ENCODE measurements around the gene ONECUT1. TPM values are rescaled to one million over a fixed set of nuclear protein-coding genes. Genes with fewer than 3 reads are reported as not detected.

The ONECUT1 gene
- total and polyA plus RNA-seq, 2 donors (not counting 3 experiments of a cell fraction or from before 2014, with no cell fraction given) = not detected

GRCh38 chr15:52717481-52717880 lies 72.7 kb downstream of the ONECUT1 start:
- Histone ChIP-seq H3K79me2 (ENCODE audit: control insufficient read depth, insufficient read depth, low read length) (no peaks in the 10 kb centered on the region), H4K20me1 (replicated peaks; ENCODE audit: control insufficient read depth, extremely low read depth, insufficient read depth, low read length) (no peaks in the 10 kb centered on the region), H3K36me3 (ENCODE audit: control insufficient read depth in 2 of 2, extremely low read depth in 1 of 2, insufficient read depth in 2 of 2, low read length in 2 of 2) (no peaks in the 10 kb centered on the region), H3K9me1 (replicated peaks; ENCODE audit: control insufficient read depth, extremely low read depth, insufficient read depth, low read length) (no peaks in the 10 kb centered on the region), H3K4me2 (ENCODE audit: insufficient read depth, low read length) (no peak overlapping the region), H3K27ac (ENCODE audit: insufficient read depth, low read depth, low read length) (no peak overlapping the region), H3K27me3 (ENCODE audit: control insufficient read depth in 2 of 2, insufficient read depth in 2 of 2, low read length in 2 of 2) (peaks cover 0 to 6% of the 10 kb centered on the region in 2 experiments), H3K9ac (replicated peaks; ENCODE audit: extremely low read depth, insufficient read depth, low read length) (no peak overlapping the region), H3K4me1 (ENCODE audit: control insufficient read depth, extremely low read depth, insufficient read depth, low read length) (peaks cover 3% of the 10 kb centered on the region), H2AFZ (ENCODE audit: low read depth, low read length) (no peak overlapping the region), H3K9me3 (replicated peaks; ENCODE audit: control insufficient read depth, insufficient read depth, low read length) (no peaks in the 10 kb centered on the region), H3K4me3 (replicated peaks in 1 of 3; ENCODE audit: insufficient read depth in 1 of 3, low read depth in 1 of 3, low read length in 3 of 3) (no peak overlapping the region)
- FAIRE-seq = no peak
- POLR2A ChIA-PET = no interaction called here
- DNase-seq (ENCODE audit: low read depth, low spot score) = no peak
- intact Hi-C loops (cut with micrococcal nuclease) = no loop called here
- BruUV-seq (replicated peaks) = no TSS peak
- CTCF ChIA-PET = interaction anchor here (1.7 kb wide), 1 partner anchor 9 kb away, joined by 6 read pairs; no protein-coding TSS in a partner anchor
- TF ChIP-seq EZH2 (IDR thresholded peaks at IDR 0.05; ENCODE audit: borderline replicate concordance, low read depth, low read length, severe bottlenecking) (no peak), FOS (IDR thresholded peaks at IDR 0.05; ENCODE audit: borderline replicate concordance, insufficient read depth, low read length) (no peak), CTCF (IDR thresholded peaks at IDR 0.05; ENCODE audit: extremely low read depth in 1 of 2, insufficient read depth in 1 of 2, low read depth in 1 of 2, low read length in 2 of 2) (no peak), JUN (IDR thresholded peaks at IDR 0.05; ENCODE audit: borderline replicate concordance, insufficient read depth, insufficient read length, low read depth) (no peak), MYC (IDR thresholded peaks at IDR 0.05; ENCODE audit: low read depth, low read length) (no peak), POLR2A (IDR thresholded peaks at IDR 0.05; ENCODE audit: low read depth, low read length) (no peak), GATA2 (IDR thresholded peaks at IDR 0.05; ENCODE audit: insufficient read depth, insufficient read length, low read depth, low read length) (no peak)
- dilution Hi-C loops (cut with MboI; ENCODE audit: extremely low pct_ligation_motif_present, low sequenced_read_pairs) = no loop called here

Data from endothelial cell of umbilical vein (primary cell).